ENCODE measurements around the gene GJD2. TPM values are rescaled to one million over a fixed set of nuclear protein-coding genes. Genes with fewer than 3 reads are reported as not detected.
A peak's percentile ranks its signal among the peaks of the same experiment; 100 is the strongest.

Gene GJD2
- total and polyA plus RNA-seq, 2 of the 13 experiments (the other 11 are each of a cell fraction or from before 2014, with no cell fraction given), result not detected

GRCh38 chr15:34722439-34722836 lies 32.4 kb downstream of the GJD2 start:
- no peaks in the 10 kb centered on the region for H4K20me1 ChIP-seq (ENCODE audit: insufficient read depth, low read length)
- H3K9me3 ChIP-seq (ENCODE audit: low read length), result no peaks in the 10 kb centered on the region
- H3K4me2 ChIP-seq (ENCODE audit: low read depth, low read length), result peak overlapping the region; percentile 63
- peaks cover 14% of the 10 kb centered on the region; the same call in 1 of the 2 replicates for H3K4me1 ChIP-seq (ENCODE audit: insufficient read depth, low read length)
- no peaks in the 10 kb centered on the region for H3K36me3 ChIP-seq (replicated peaks in 1 of 2; ENCODE audit: control insufficient read depth in 1 of 2, insufficient read depth in 2 of 2, low read length in 2 of 2)
- peak overlapping the region in 1 of 3 experiments; percentile 46; a peak in 1 of 6 replicates for H3K4me3 ChIP-seq (replicated peaks in 1 of 3; ENCODE audit: insufficient read depth in 1 of 3, low read depth in 2 of 3, low read length in 3 of 3)
- H3K79me2 ChIP-seq (ENCODE audit: insufficient read depth, low read length), result no peaks in the 10 kb centered on the region
- no peak overlapping the region for H2AFZ ChIP-seq (ENCODE audit: low read length)
- FAIRE-seq (peak; percentile 15), ATAC-seq (peak; percentile 94), DNase-seq (ENCODE audit: low spot score) (peak; percentile 20)
- in situ Hi-C loops (cut with HindIII; ENCODE audit: extremely low pct_ligation_motif_present, low pct_unique_long_range_greater_than_20kb), result no loop called here
- no peak overlapping the region for H3K27ac ChIP-seq (ENCODE audit: extremely low read length, insufficient read depth, low read length)
- intact Hi-C loops (cut with micrococcal nuclease; ENCODE audit: unreplicated experiment), result no loop called here
- POLR2A ChIA-PET, result no interaction called here
- H3K27me3 ChIP-seq (ENCODE audit: control insufficient read depth in 1 of 2, insufficient read depth in 2 of 2, low read length in 2 of 2), result peaks cover 0 to 8% of the 10 kb centered on the region in 2 experiments; a peak in 2 of 5 replicates
- no TSS peak for BruUV-seq (replicated peaks)
- CTCF ChIA-PET (ENCODE audit: low intra/inter-chr PET ratio, low total read pairs), result no interaction called here
- TF ChIP-seq CTCF (CRISPR knock-in tag; IDR thresholded peaks at IDR 0.05) (peak; percentile 21; the same call in 1 of the 2 replicates), ZNF790 (CRISPR knock-in tag; IDR thresholded peaks at IDR 0.05; ENCODE audit: borderline replicate concordance) (no peak)
- H3K9ac ChIP-seq (ENCODE audit: insufficient read depth, low read depth, low read length), result no peak overlapping the region
- 0% methylated on average over 4 of the region's 4 CpGs for WGBS (ENCODE audit: low lambda C conversion rate)

- ChIA-PET CTCF (ENCODE audit: low intra/inter-chr PET ratio, low total read pairs) (no interaction called here), POLR2A (no interaction called here)
- peak overlapping the region in 1 of 3 experiments; percentile 46; a peak in 3 of 6 replicates for H3K4me3 ChIP-seq (replicated peaks in 1 of 3; ENCODE audit: insufficient read depth in 1 of 3, low read depth in 2 of 3, low read length in 3 of 3)
- no peaks in the 10 kb centered on the region for H4K20me1 ChIP-seq (ENCODE audit: insufficient read depth, low read length)
- no TSS peak for BruUV-seq (replicated peaks)
- H3K27ac ChIP-seq (ENCODE audit: extremely low read length, insufficient read depth, low read length), result no peak overlapping the region
- H3K9me3 ChIP-seq (ENCODE audit: low read length), result no peaks in the 10 kb centered on the region
- no peak overlapping the region for H2AFZ ChIP-seq (ENCODE audit: low read length)
- no peak overlapping the region for H3K9ac ChIP-seq (ENCODE audit: insufficient read depth, low read depth, low read length)
- in situ Hi-C loops (cut with HindIII; ENCODE audit: extremely low pct_ligation_motif_present, low pct_unique_long_range_greater_than_20kb) (no loop called here), intact Hi-C loops (cut with micrococcal nuclease; ENCODE audit: unreplicated experiment) (no loop called here)
- H3K36me3 ChIP-seq (replicated peaks in 1 of 2; ENCODE audit: control insufficient read depth in 1 of 2, insufficient read depth in 2 of 2, low read length in 2 of 2), result no peaks in the 10 kb centered on the region
- peaks cover 0 to 8% of the 10 kb centered on the region in 2 experiments; a peak in 2 of 5 replicates for H3K27me3 ChIP-seq (ENCODE audit: control insufficient read depth in 1 of 2, insufficient read depth in 2 of 2, low read length in 2 of 2)
- peaks cover 14% of the 10 kb centered on the region; the same call in 1 of the 2 replicates for H3K4me1 ChIP-seq (ENCODE audit: insufficient read depth, low read length)
- ATAC-seq (peak; percentile 97), DNase-seq (ENCODE audit: low spot score) (peak; percentile 18), FAIRE-seq (no peak)
- H3K4me2 ChIP-seq (ENCODE audit: low read depth, low read length), result peak overlapping the region; percentile 63
- 6% methylated on average over 11 of the region's 30 CpGs for WGBS (ENCODE audit: low lambda C conversion rate)
- no peaks in the 10 kb centered on the region for H3K79me2 ChIP-seq (ENCODE audit: insufficient read depth, low read length)
- TF ChIP-seq HNRNPLL (IDR thresholded peaks at IDR 0.05; ENCODE audit: low read depth, low read length, poor library complexity, severe bottlenecking) (peak; percentile 81), PATZ1 (CRISPR knock-in tag; IDR thresholded peaks at IDR 0.05) (peak; percentile 64; the same call in 1 of the 2 replicates), ZNF768 (CRISPR knock-in tag; IDR thresholded peaks at IDR 0.05) (0 out of 2 replicates have a peak, but pooled peaks have one; percentile 14), ZBTB25 (CRISPR knock-in tag; IDR thresholded peaks at IDR 0.05) (no peak), NBN (conservative IDR thresholded peaks at IDR 0.05) (no peak), KDM3A (CRISPR knock-in tag; IDR thresholded peaks at IDR 0.05; ENCODE audit: low read depth) (no peak), ZNF652 (CRISPR knock-in tag; IDR thresholded peaks at IDR 0.05; ENCODE audit: borderline replicate concordance, low read depth) (peak; percentile 42), MTA3 (CRISPR knock-in tag; IDR thresholded peaks at IDR 0.05) (no peak)
These were observed 32.9 kb downstream of the GJD2 start for GRCh38 chr15:34721802-34722438.
